GM12878 (cell line): ENCODE results near the gene ACE. TPM values are rescaled to one million over a fixed set of nuclear protein-coding genes. Genes with fewer than 3 reads are reported as not detected.

Experiments used
- ATF7 ChIP-seq: fragments of 450-650 bp; IDR thresholded peaks from 2 replicates; pipeline ENCODE4 v1.6.1; 2016; ENCODE audit warnings: low read depth, mild to moderate bottlenecking
- CEBPZ ChIP-seq: fragments of 150-350 bp; IDR thresholded peaks from 2 replicates; pipeline ENCODE4 v1.6.1; 2016; ENCODE audit warnings: low read depth, low read length
- CTCF ChIP-seq, 3 experiments: IDR thresholded peaks in 2 of 3; conservative IDR thresholded peaks in 1 of 3; 2 replicates each; pipeline ENCODE4 v1.5.1; 2011; ENCODE audit warnings: low read depth in 3 of 3, low read length in 3 of 3, mild to moderate bottlenecking in 3 of 3, control low read depth in 2 of 3, moderate library complexity in 2 of 3, inconsistent platforms in 1 of 3, mixed read lengths in 1 of 3; ENCODE audit not compliant: control insufficient read depth in 2 of 3, insufficient read depth in 1 of 3; ENCODE audit errors: extremely low read depth in 1 of 3
- IRF4 ChIP-seq: IDR thresholded peaks from 2 replicates; pipeline ENCODE4 v1.6.1; 2011; ENCODE audit warnings: low read depth, low read length
- KAT2A ChIP-seq: conservative IDR thresholded peaks from 2 replicates; pipeline ENCODE4 v1.6.1; 2011; ENCODE audit warnings: low read depth, low read length; ENCODE audit not compliant: control insufficient read depth
- LARP7 ChIP-seq: fragments of 450-650 bp; IDR thresholded peaks from 2 replicates; pipeline ENCODE4 v1.6.1; 2017; ENCODE audit warnings: mild to moderate bottlenecking
- MAX ChIP-seq: IDR thresholded peaks from 2 replicates; pipeline ENCODE4 v1.6.1; 2012; ENCODE audit warnings: low read depth, low read length, improper control_type of control experiment
- MTA3 ChIP-seq: IDR thresholded peaks from 2 replicates; pipeline ENCODE4 v1.6.1; 2012; ENCODE audit warnings: low read length, inconsistent platforms, borderline replicate concordance
- NFYB ChIP-seq: IDR thresholded peaks from 2 replicates; pipeline ENCODE4 v1.6.1; 2011; ENCODE audit warnings: low read depth, mild to moderate bottlenecking, low read length, improper control_type of control experiment, moderate library complexity; ENCODE audit not compliant: insufficient read depth
- RCOR1 ChIP-seq: conservative IDR thresholded peaks from 2 replicates; pipeline ENCODE4 v1.6.1; 2012; ENCODE audit warnings: low read depth, low read length, improper control_type of control experiment
- SMC3 ChIP-seq: IDR thresholded peaks from 2 replicates; pipeline ENCODE4 v1.6.1; 2011; ENCODE audit warnings: low read length, improper control_type of control experiment, borderline replicate concordance
- TARDBP ChIP-seq: IDR thresholded peaks from 2 replicates; pipeline ENCODE4 v1.6.1; 2016; ENCODE audit warnings: borderline replicate concordance
- TCF12 ChIP-seq: IDR thresholded peaks from 2 replicates; pipeline ENCODE4 v1.6.1; 2011; ENCODE audit warnings: low read depth, mild to moderate bottlenecking, low read length
- TCF7 ChIP-seq: IDR thresholded peaks from 2 replicates; pipeline ENCODE4 v1.6.1; 2014; ENCODE audit warnings: antibody characterized with exemption, borderline replicate concordance
- ZZZ3 ChIP-seq: IDR thresholded peaks from 2 replicates; pipeline ENCODE4 v1.6.1; 2011; ENCODE audit warnings: low read depth; ENCODE audit not compliant: control insufficient read depth, insufficient read length
- polyA plus RNA-seq, 11 experiments: library from polyadenylated mRNA; depleted of rRNA in 4 of 11; unstranded in 6 of 11; stranded (reverse) in 5 of 11; fragments of >200 nt; fragmentation: Nextera tagmentation in 4 of 11; fragmentation: Illumina TruSeq in 1 of 11; extraction: Ambion mirVana in 4 of 11; extraction: Trizol in 1 of 11; gene quantifications; 1 replicate in 1 of 11; 2 replicates in 10 of 11; pipeline versions ENCODE4 v1.2.1 to v1.2.3, GENCODE V29; 2011 to 2016; ENCODE audit warnings: inconsistent platforms in 2 of 11, missing spikeins in 2 of 11, low read depth in 1 of 11
- total RNA-seq, 4 experiments: library from RNA; depleted of rRNA in 3 of 4; stranded (reverse); fragments of >200 nt in 3 of 4; fragmentation: Illumina TruSeq in 1 of 4; extraction: Trizol in 1 of 4; gene quantifications; 2 replicates each; pipeline versions ENCODE4 v1.2.1 to v1.2.3, GENCODE V29; 2013 to 2021

The ACE gene
- total and polyA plus RNA-seq, 10 of the 15 experiments (the other 5 are each of a cell fraction or from before 2014, with no cell fraction given): 0.46 TPM; not detected in 9

GRCh38 chr17:63478814-63479494, 2.1 kb downstream of the ACE start (continued):
- no peak for TF ChIP-seq MTA3
- no peak for TF ChIP-seq TARDBP
- no peak for TF ChIP-seq TCF12
- no peak for TF ChIP-seq MAX
- TF ChIP-seq IRF4: 0 out of 2 replicates have a peak, but pooled peaks have one; percentile 38
- TF ChIP-seq CEBPZ: no peak
- no peak for TF ChIP-seq RCOR1
- no peak for TF ChIP-seq ATF7
- TF ChIP-seq TCF7: no peak
- peak; percentile 96 for TF ChIP-seq SMC3
- TF ChIP-seq CTCF (IDR thresholded peaks at IDR 0.05 in 2 of 3, conservative IDR thresholded peaks at IDR 0.05 in 1 of 3; ENCODE audit: control insufficient read depth in 2 of 3, extremely low read depth in 1 of 3, insufficient read depth in 1 of 3, low read depth in 3 of 3, low read length in 3 of 3): peak; percentile 85 to 94 (median 86)
- TF ChIP-seq ZZZ3: no peak
- TF ChIP-seq NFYB: no peak
- TF ChIP-seq LARP7: no peak
- TF ChIP-seq KAT2A: no peak
